Testis (tissue), 3 donors: ENCODE measurements around the gene PITPNM3. TPM values are rescaled to one million over a fixed set of nuclear protein-coding genes. Genes with fewer than 3 reads are reported as not detected.

ENCODE experiments used
- DNase-seq: peaks from one replicate; pipeline ENCODE4 v3.0.0-alpha.2; 2019
- H3K27ac ChIP-seq, 2 donors: fragments of 200-600 bp; sonication (generic); one replicate each; pipeline ENCODE4 v1.5.1; 2019
- H3K27me3 ChIP-seq: fragments of 200-600 bp; sonication (generic); one replicate; pipeline ENCODE4 v1.5.1; 2019
- H3K36me3 ChIP-seq: fragments of 200-600 bp; sonication (generic); one replicate; pipeline ENCODE4 v1.5.1; 2017; ENCODE audit warnings: low read depth; ENCODE audit errors: missing control alignments
- H3K4me1 ChIP-seq: fragments of 200-600 bp; sonication (generic); one replicate; pipeline ENCODE4 v1.5.1; 2019
- H3K4me3 ChIP-seq, 2 donors: fragments of 200-600 bp; sonication (generic); one replicate each; pipeline ENCODE4 v1.5.1; 2017 to 2019
- H3K9me3 ChIP-seq: fragments of 200-600 bp; sonication (generic); one replicate; pipeline ENCODE4 v1.5.1; 2017
- POLR2A ChIP-seq: fragments of 450-650 bp; IDR thresholded peaks from one replicate; pipeline ENCODE4 v1.6.1; 2017; ENCODE audit warnings: antibody characterized with exemption, mild to moderate bottlenecking, moderate library complexity
- WGBS, 2 donors: methylation state at CpG; one replicate each; pipeline ENCODE4 v1.1.5; 2018; 5-methylcytosine and 5-hydroxymethylcytosine counted together
- intact Hi-C: fragments of 100-400 bp; cut with DNase I; formaldehyde crosslinking; loops from one replicate; pipeline ENCODE4 v1.15.1; 2023; ENCODE audit warnings: low total_unique reads
- polyA plus RNA-seq: library from polyadenylated mRNA; stranded (reverse); fragments of 350-450 nt; fragmentation: Illumina TruSeq; extraction: RNeasy Lipid Tissue Mini Kit (QIAGEN cat#74804); gene quantifications from one replicate; pipeline ENCODE4 v1.2.3, GENCODE V29; 2014; ENCODE audit warnings: low read depth, low replicate concordance; ENCODE audit not compliant: insufficient read depth
- total RNA-seq, 2 donors: library from RNA; depleted of rRNA; stranded (reverse); fragments of >200 nt; gene quantifications; one replicate each; pipeline ENCODE4 v1.2.3, GENCODE V29; 2016
- TF ChIP-seq, protein P1 (sequence below), 3 experiments: fragments of 450-650 bp in 2 of 3; fragments of 200-600 bp in 1 of 3; sonication (generic) in 1 of 3; IDR thresholded peaks; one replicate each; pipeline ENCODE4 v1.5.1; 2016 to 2019; ENCODE audit warnings: antibody characterized with exemption in 3 of 3, mild to moderate bottlenecking in 2 of 3, moderate library complexity in 1 of 3

The PITPNM3 gene
- total and polyA plus RNA-seq, 3 donors from 2014 or later: 6.3 to 7.3 (median 6.7) TPM

DNA sequence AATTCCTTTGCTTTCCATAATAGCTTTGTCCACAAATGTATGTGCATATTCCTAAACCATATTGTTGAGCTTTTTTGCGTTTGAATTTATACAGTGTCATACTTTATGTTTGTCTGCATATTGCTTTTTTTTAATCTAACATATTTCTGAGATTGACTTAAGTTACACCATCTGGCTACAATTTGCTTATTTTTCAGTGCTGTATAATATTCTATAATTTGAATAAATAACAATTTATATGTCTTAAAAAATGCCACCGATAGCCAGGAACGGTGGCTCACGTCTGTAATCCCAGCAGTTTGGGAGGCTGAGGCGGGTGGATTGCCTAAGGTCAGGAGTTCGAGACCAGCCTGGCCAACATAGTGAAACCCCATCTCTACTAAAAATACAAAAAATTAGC lies 113.6 kb downstream of the PITPNM3 start:
- Histone ChIP-seq H3K36me3 (no peaks in the 10 kb centered on the region), H3K4me1 (no peaks in the 10 kb centered on the region), H3K27ac (no peak overlapping the region), H3K9me3 (no peaks in the 10 kb centered on the region), H3K27me3 (no peaks in the 10 kb centered on the region), H3K4me3 (no peak overlapping the region)
- intact Hi-C loops: no loop called here
- no peak for DNase-seq
- TF ChIP-seq, protein P1, sequence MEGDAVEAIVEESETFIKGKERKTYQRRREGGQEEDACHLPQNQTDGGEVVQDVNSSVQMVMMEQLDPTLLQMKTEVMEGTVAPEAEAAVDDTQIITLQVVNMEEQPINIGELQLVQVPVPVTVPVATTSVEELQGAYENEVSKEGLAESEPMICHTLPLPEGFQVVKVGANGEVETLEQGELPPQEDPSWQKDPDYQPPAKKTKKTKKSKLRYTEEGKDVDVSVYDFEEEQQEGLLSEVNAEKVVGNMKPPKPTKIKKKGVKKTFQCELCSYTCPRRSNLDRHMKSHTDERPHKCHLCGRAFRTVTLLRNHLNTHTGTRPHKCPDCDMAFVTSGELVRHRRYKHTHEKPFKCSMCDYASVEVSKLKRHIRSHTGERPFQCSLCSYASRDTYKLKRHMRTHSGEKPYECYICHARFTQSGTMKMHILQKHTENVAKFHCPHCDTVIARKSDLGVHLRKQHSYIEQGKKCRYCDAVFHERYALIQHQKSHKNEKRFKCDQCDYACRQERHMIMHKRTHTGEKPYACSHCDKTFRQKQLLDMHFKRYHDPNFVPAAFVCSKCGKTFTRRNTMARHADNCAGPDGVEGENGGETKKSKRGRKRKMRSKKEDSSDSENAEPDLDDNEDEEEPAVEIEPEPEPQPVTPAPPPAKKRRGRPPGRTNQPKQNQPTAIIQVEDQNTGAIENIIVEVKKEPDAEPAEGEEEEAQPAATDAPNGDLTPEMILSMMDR (IDR thresholded peaks at IDR 0.05): no peak
- TF ChIP-seq POLR2A: no peak
- WGBS, 2 donors: 54 to 77% methylated on average over 6 of the region's 6 CpGs

DNA sequence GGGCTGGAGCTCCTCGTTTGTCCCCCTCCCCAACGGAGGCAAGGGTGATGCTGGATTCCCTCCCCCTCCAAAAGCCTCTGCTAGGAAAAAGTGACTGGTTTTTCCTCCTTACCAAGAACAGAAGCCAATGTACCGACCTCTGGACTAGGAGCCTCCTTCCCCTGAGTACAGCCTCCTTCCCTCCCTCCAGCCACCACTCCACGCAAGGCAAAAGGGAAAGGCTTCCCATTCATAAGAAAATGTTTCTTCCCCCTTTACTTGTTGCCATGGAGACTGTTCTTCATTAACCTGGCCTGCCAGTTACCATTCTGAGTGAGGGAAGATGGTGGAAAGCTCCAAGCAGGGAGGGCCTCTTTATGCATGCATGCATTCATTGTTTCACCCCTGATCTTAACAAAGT lies 116.4 kb downstream of the PITPNM3 start:
- Histone ChIP-seq H3K4me1 (no peaks in the 10 kb centered on the region), H3K9me3 (no peaks in the 10 kb centered on the region), H3K27me3 (no peaks in the 10 kb centered on the region), H3K4me3 (no peak overlapping the region), H3K27ac (no peak overlapping the region), H3K36me3 (no peaks in the 10 kb centered on the region)
- 52 to 57% methylated on average over 4 of the region's 4 CpGs for WGBS, 2 donors
- TF ChIP-seq, protein P1 (IDR thresholded peaks at IDR 0.05): no peak
- no peak for TF ChIP-seq POLR2A
- no peak for DNase-seq
- intact Hi-C loops: no loop called here

DNA sequence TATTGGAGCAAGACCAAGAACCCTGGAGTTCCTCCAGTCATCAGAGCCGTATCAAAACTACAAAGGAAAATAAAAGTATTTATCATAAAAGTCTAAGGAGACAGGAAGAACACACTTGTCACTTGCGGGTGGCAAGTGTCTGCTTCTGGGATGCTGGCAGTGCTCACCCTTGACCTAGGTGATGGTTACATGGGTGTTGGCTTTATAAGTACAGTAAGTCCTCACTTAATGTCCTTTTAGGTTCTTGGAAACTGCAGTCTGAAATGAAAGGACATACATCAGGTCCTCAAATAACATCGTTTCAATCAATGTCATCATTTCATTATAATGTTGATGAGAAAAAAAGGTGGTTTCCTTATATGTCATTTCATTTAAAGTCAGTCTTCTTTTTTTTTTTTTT lies 118.4 kb downstream of the PITPNM3 start:
- no peaks in the 10 kb centered on the region for H3K27me3 ChIP-seq
- intact Hi-C loops: no loop called here
- 51 to 66% methylated on average over 3 of the region's 3 CpGs for WGBS, 2 donors

DNA sequence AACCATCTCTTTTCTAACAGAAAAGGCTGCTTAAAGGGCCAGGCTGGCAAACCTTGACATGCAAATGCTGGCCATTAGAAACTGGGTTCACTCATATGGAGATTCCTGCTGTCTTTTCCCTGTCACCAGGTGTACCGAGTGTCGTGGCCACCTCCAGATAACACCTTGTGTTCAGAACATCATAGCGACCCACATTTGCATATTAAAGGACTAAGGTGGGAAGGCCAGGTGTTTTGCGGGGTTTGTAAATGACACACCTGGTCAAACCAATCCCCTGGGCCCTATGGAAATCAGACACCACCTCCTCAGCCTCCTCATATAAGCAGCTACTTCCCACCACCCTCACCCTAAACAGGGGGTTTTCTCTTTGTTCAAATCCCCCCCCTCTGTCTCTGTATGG lies 118.9 kb downstream of the PITPNM3 start:
- intact Hi-C loops: no loop called here
- TF ChIP-seq POLR2A: no peak
- TF ChIP-seq, protein P1 (IDR thresholded peaks at IDR 0.05): no peak
- Histone ChIP-seq H3K36me3 (no peaks in the 10 kb centered on the region), H3K9me3 (no peaks in the 10 kb centered on the region), H3K27me3 (no peaks in the 10 kb centered on the region), H3K4me1 (no peaks in the 10 kb centered on the region), H3K4me3 (no peak overlapping the region), H3K27ac (no peak overlapping the region)
- 46 to 61% methylated on average over 4 of the region's 4 CpGs for WGBS, 2 donors
- DNase-seq: no peak

More for the DNA sequence above, 118.4 kb downstream of the PITPNM3 start:
- Histone ChIP-seq H3K4me3 (no peak overlapping the region), H3K36me3 (no peaks in the 10 kb centered on the region), H3K4me1 (no peaks in the 10 kb centered on the region), H3K9me3 (no peaks in the 10 kb centered on the region), H3K27ac (no peak overlapping the region)
- no peak for DNase-seq
- TF ChIP-seq, protein P1 (IDR thresholded peaks at IDR 0.05): no peak
- no peak for TF ChIP-seq POLR2A

DNA sequence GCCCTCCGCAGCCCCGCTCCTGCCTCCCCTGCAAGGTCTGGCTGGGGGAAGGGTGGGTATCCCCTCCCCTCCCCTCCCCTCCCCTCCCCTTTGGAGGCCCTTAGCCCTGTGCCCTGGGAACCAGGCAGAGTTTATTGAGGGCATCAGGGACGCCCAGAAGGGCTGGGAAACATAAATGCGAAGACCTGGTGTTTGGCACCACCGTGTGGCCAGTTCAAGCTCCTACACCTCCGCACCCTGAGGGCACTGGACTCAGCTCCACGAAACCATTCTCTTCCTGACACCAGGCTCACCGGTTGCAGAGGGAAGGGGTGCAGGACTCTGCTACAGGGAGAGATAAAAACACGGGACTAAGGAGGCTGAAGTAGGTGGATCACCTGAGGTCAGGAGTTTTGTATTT lies 120.4 kb downstream of the PITPNM3 start:
- Histone ChIP-seq H3K4me3 (peak overlapping the region in 1 of 2 donors; percentile 25), H3K27ac (no peak overlapping the region), H3K9me3 (no peaks in the 10 kb centered on the region), H3K4me1 (no peaks in the 10 kb centered on the region), H3K36me3 (no peaks in the 10 kb centered on the region), H3K27me3 (no peaks in the 10 kb centered on the region)
- 10 to 13% methylated on average over 8 to 9 of the region's 9 CpGs for WGBS, 2 donors
- intact Hi-C loops: no loop called here
- peak; percentile 80 for DNase-seq
- no peak for TF ChIP-seq POLR2A
- TF ChIP-seq, protein P1 (IDR thresholded peaks at IDR 0.05): peak; percentile 12 to 86 (median 77)
